ENCODE measurements around the gene KLK6.

KLK6 gene

DNA sequence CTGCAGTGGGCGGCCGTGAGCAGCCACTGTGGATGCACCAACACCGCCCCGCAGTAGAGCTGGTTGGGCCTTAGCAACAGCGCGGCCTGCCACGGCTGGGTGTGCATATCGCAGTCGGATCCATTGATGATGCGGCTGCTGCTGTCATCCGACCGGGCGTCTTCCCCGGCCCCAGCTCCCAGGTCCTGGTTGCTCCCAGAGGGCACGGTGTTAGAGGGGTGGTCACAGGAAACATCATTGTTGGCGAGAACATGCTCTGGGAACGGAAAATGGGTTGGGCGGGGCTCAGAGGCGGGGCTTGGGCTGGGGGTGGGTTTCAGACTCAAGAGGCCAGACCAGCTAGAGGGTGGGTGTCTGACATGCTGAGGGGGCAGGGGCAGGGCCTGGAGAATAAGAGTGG, 19.5 kb downstream of the KLK6 start:
- TF ChIP-seq, protein P1, sequence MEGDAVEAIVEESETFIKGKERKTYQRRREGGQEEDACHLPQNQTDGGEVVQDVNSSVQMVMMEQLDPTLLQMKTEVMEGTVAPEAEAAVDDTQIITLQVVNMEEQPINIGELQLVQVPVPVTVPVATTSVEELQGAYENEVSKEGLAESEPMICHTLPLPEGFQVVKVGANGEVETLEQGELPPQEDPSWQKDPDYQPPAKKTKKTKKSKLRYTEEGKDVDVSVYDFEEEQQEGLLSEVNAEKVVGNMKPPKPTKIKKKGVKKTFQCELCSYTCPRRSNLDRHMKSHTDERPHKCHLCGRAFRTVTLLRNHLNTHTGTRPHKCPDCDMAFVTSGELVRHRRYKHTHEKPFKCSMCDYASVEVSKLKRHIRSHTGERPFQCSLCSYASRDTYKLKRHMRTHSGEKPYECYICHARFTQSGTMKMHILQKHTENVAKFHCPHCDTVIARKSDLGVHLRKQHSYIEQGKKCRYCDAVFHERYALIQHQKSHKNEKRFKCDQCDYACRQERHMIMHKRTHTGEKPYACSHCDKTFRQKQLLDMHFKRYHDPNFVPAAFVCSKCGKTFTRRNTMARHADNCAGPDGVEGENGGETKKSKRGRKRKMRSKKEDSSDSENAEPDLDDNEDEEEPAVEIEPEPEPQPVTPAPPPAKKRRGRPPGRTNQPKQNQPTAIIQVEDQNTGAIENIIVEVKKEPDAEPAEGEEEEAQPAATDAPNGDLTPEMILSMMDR (conservative IDR thresholded peaks at IDR 0.05; ENCODE audit: low read depth, low read length), result no peak
- H3K79me2 ChIP-seq (ENCODE audit: insufficient read depth, low read depth), result no peaks in the 10 kb centered on the region

DNA sequence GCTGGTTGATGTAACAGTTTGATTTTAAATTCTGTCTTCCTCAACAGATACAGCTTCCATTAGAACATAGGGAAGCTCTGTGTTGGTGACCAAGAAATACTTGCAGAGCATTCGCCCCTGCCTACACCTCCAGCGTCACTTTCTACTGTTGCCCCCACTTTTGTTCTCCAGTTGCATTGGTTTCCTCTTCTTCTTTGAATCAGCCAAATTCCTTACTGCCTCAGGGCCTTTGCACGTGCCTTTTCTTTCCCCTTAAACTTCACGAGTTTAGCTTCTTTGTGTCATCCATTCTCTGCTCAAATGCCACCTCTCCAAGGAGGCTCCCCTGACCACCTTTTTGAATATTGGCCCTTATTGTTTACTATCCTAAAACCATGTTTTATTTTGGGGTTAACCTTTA, 22.3 kb downstream of the KLK6 start:
- Histone ChIP-seq H3K4me3 (IDR thresholded peaks at IDR 0.05; ENCODE audit: insufficient read depth, low read depth, low read length) (no peak overlapping the region), H3K27ac (no peak overlapping the region), H3K27me3 (ENCODE audit: insufficient read depth, low read depth) (no peaks in the 10 kb centered on the region), H2AFZ (ENCODE audit: low read depth) (no peak overlapping the region), H4K20me1 (ENCODE audit: insufficient read depth) (no peaks in the 10 kb centered on the region), H3K79me2 (ENCODE audit: insufficient read depth, low read depth) (no peaks in the 10 kb centered on the region), H3K36me3 (ENCODE audit: insufficient read depth) (no peaks in the 10 kb centered on the region), H3K4me2 (no peak overlapping the region), H3K9ac (no peak overlapping the region), H3K4me1 (ENCODE audit: low read depth, poor library complexity, severe bottlenecking) (no peaks in the 10 kb centered on the region)
- TF ChIP-seq, protein P1 (conservative IDR thresholded peaks at IDR 0.05; ENCODE audit: low read depth, low read length), result no peak

More for the DNA sequence above, 19.5 kb downstream of the KLK6 start:
- no peaks in the 10 kb centered on the region for H3K36me3 ChIP-seq (ENCODE audit: insufficient read depth)
- no peaks in the 10 kb centered on the region for H3K4me1 ChIP-seq (ENCODE audit: low read depth, poor library complexity, severe bottlenecking)
- no peak overlapping the region for H3K4me3 ChIP-seq (IDR thresholded peaks at IDR 0.05; ENCODE audit: insufficient read depth, low read depth, low read length)
- H3K4me2 ChIP-seq, result no peak overlapping the region
- no peaks in the 10 kb centered on the region for H3K27me3 ChIP-seq (ENCODE audit: insufficient read depth, low read depth)
- H4K20me1 ChIP-seq (ENCODE audit: insufficient read depth), result no peaks in the 10 kb centered on the region
- H3K9ac ChIP-seq, result no peak overlapping the region
- no peak overlapping the region for H2AFZ ChIP-seq (ENCODE audit: low read depth)
- H3K27ac ChIP-seq, result no peak overlapping the region

DNA sequence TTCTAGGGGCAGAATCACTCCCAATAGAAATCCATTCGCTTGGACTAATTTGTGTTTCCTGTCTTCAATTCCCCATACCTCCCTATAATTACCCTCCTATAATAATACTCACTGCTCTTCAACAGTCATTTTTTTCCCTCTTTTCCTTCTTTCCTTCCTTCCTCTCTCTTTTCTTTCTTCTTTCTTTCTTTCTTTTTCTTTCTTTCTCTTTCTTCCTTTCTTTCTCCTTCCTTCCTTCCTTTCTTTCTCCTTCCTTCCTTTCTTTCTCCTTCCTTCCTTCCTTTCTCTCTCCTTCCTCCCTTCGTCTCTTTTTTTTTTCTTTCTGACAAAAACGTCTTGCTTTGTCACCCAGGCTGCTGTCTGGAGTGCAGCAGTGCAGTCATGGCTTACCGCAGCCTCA, 24.6 kb downstream of the KLK6 start:
- H3K27me3 ChIP-seq (ENCODE audit: insufficient read depth, low read depth), result no peaks in the 10 kb centered on the region
- no peaks in the 10 kb centered on the region for H4K20me1 ChIP-seq (ENCODE audit: insufficient read depth)
- no peak overlapping the region for H3K4me2 ChIP-seq
- no peaks in the 10 kb centered on the region for H3K4me1 ChIP-seq (ENCODE audit: low read depth, poor library complexity, severe bottlenecking)
- no peak overlapping the region for H3K4me3 ChIP-seq (IDR thresholded peaks at IDR 0.05; ENCODE audit: insufficient read depth, low read depth, low read length)
- no peaks in the 10 kb centered on the region for H3K36me3 ChIP-seq (ENCODE audit: insufficient read depth)
- H3K9ac ChIP-seq, result no peak overlapping the region
- H2AFZ ChIP-seq (ENCODE audit: low read depth), result no peak overlapping the region
- no peaks in the 10 kb centered on the region for H3K79me2 ChIP-seq (ENCODE audit: insufficient read depth, low read depth)
- TF ChIP-seq, protein P1 (conservative IDR thresholded peaks at IDR 0.05; ENCODE audit: low read depth, low read length), result no peak
- H3K27ac ChIP-seq, result no peak overlapping the region

DNA sequence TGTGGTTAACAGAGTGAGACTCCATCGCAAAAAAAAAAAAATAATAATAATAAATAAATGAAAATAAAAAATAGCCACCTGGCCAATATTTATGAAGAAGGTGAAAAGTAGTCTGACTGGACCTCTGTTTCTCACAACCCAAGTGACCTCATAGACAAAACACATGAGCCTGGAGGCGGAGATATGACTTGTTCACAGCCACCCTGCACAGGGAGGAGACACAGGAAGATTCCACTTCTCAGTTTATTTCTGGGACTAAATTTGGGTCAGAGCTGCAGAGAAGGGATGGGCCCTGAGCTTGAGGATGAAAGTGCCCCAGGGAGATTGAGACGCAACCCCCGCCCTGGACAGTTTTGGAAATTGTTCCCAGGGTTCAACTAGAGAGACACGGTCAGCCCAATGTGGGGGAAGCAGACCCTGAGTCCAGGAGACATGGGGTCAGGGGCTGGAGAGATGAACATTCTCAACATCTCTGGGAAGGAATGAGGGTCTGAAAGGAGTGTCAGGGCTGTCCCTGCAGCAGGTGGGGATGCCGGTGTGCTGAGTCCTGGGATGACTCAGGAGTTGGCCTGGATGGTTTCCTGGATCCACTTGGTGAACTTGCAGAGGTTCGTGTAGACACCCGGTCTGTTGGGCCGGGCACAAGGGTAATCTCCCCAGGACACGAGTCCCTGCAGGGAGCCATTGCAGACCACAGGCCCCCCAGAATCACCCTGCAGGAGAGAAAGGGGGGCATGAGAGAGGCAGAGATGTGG, 26.1 kb downstream of the KLK6 start:
- TF ChIP-seq, protein P1 (conservative IDR thresholded peaks at IDR 0.05; ENCODE audit: low read depth, low read length), result no peak
- Histone ChIP-seq H3K9ac (no peak overlapping the region), H3K79me2 (ENCODE audit: insufficient read depth, low read depth) (no peaks in the 10 kb centered on the region), H3K4me2 (no peak overlapping the region), H3K27me3 (ENCODE audit: insufficient read depth, low read depth) (no peaks in the 10 kb centered on the region), H4K20me1 (ENCODE audit: insufficient read depth) (no peaks in the 10 kb centered on the region), H3K4me3 (IDR thresholded peaks at IDR 0.05; ENCODE audit: insufficient read depth, low read depth, low read length) (no peak overlapping the region), H3K4me1 (ENCODE audit: low read depth, poor library complexity, severe bottlenecking) (no peaks in the 10 kb centered on the region), H3K27ac (no peak overlapping the region), H2AFZ (ENCODE audit: low read depth) (no peak overlapping the region), H3K36me3 (ENCODE audit: insufficient read depth) (no peaks in the 10 kb centered on the region)
